ENCODE data around the gene REM1. TPM values are rescaled to one million over a fixed set of nuclear protein-coding genes. Genes with fewer than 3 reads are reported as not detected.

Gene REM1
- total RNA-seq, 1 experiment from 2014 or later = not detected

- no peak overlapping the region for H2AFZ ChIP-seq (ENCODE audit: low read length)
- no peaks in the 10 kb centered on the region for H3K27me3 ChIP-seq (ENCODE audit: insufficient read depth, low read length)
- Mint-ChIP-seq H3K27me3 (ENCODE audit: low read depth) (peaks cover 12% of the 10 kb centered on the region), H3K27ac (no peak overlapping the region), H3K9me3 (peaks cover 70 to 94% of the 10 kb centered on the region in 2 experiments), H3K4me3 (no peak overlapping the region), H3K36me3 (ENCODE audit: insufficient read depth in 1 of 3, low read depth in 3 of 3) (peaks cover 0 to 26% (median 0%) of the 10 kb centered on the region in 3 experiments; a peak in 3 of 7 replicates), H3K4me1 (no peaks in the 10 kb centered on the region)
- TF ChIP-seq CTCF (conservative IDR thresholded peaks at IDR 0.05) = no peak
- WGBS (ENCODE audit: extremely low coverage, insufficient read length, low lambda C conversion rate) = no CpG with 5 or more reads among the region's 6 CpGs
- H3K4ac ChIP-seq (ENCODE audit: low read depth, low read length) = no peak overlapping the region
- no peaks in the 10 kb centered on the region for H3K4me1 ChIP-seq (ENCODE audit: insufficient read depth, low read length)
- H3K79me1 ChIP-seq (ENCODE audit: insufficient read depth, low read depth, low read length, poor library complexity, severe bottlenecking) = no peaks in the 10 kb centered on the region
- no peak overlapping the region for H3T11ph ChIP-seq (ENCODE audit: low read length)
- H2AK5ac ChIP-seq (ENCODE audit: insufficient read length, low read length) = no peak overlapping the region
- H3K23ac ChIP-seq (ENCODE audit: insufficient read length, low read depth, low read length) = no peak overlapping the region
- H2BK12ac ChIP-seq (ENCODE audit: insufficient read length, low read depth, low read length) = no peak overlapping the region
- no peak overlapping the region for H4K91ac ChIP-seq (ENCODE audit: insufficient read length, low read depth, low read length)
- no peak overlapping the region for H3K18ac ChIP-seq (ENCODE audit: insufficient read length, low read depth, low read length)
- no peak overlapping the region for H3K4me2 ChIP-seq (ENCODE audit: insufficient read depth, insufficient read length, low read length)
- H3K9me3 ChIP-seq (ENCODE audit: control insufficient read depth, low read depth, low read length) = peaks cover 33% of the 10 kb centered on the region
- no peak overlapping the region for H3K27ac ChIP-seq (ENCODE audit: insufficient read length, low read depth, low read length)
- no peak overlapping the region for H3K14ac ChIP-seq (ENCODE audit: insufficient read depth, low read length)
- no peaks in the 10 kb centered on the region for H3K23me2 ChIP-seq (ENCODE audit: insufficient read length, low read depth, low read length, poor library complexity, severe bottlenecking)
- H3K79me2 ChIP-seq (ENCODE audit: insufficient read depth, low read length) = no peaks in the 10 kb centered on the region
- H4K8ac ChIP-seq (replicated peaks; ENCODE audit: insufficient read length, low read depth, low read length) = no peak overlapping the region
- no peak overlapping the region for H2BK5ac ChIP-seq (ENCODE audit: insufficient read length, low read length)
- no peak overlapping the region for H4K5ac ChIP-seq (ENCODE audit: insufficient read length, low read depth, low read length)
- H3K56ac ChIP-seq (ENCODE audit: insufficient read length, low read depth, low read length) = no peak overlapping the region
- H2BK20ac ChIP-seq (ENCODE audit: low read depth, low read length, poor library complexity, severe bottlenecking) = no peak overlapping the region
- no peaks in the 10 kb centered on the region for H4K20me1 ChIP-seq (ENCODE audit: control insufficient read depth, insufficient read depth, insufficient read length)
- H2BK120ac ChIP-seq (ENCODE audit: low read depth, low read length, poor library complexity, severe bottlenecking) = no peak overlapping the region
- H3K9ac ChIP-seq (ENCODE audit: extremely low read depth, insufficient read length, low read length) = no peak overlapping the region
- no peak for DNase-seq
- H2BK15ac ChIP-seq (ENCODE audit: low read depth, low read length) = no peak overlapping the region
These were observed 22.9 kb downstream of the REM1 start for GRCh38 chr20:31497838-31498540.
